Measurements from ENCODE around the gene HTR3B.
A peak's percentile ranks its signal among the peaks of the same experiment; 100 is the strongest.
"Not testable (repeated sequence)": the region's sequence is repeated elsewhere in the genome, so short reads cannot be mapped to it uniquely, and the experiment has no call there.

Gene HTR3B

DNA sequence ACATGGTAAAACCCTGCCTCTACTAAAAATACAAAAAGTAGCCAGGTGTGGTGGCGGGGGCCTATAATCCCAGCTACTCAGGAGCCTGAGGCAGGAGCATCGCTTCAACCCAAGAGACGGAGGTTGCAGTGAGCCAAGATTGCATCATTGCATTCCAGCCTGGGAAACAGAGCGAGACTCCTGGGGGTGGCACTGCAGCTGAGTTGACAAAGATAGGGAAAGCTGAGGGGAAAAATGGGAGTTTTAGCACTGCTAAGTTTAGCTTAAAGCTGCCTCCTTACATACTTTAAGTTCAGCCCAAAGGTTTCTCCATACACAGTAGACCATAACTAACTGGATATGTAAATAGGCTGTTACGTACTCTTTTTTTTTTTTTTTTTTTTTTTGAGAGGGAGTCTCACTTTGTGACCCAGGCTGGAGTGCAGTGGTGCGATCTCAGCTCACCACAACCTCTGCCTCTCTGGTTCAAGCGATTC is 20.2 kb upstream of the HTR3B start:
- no peak for DNase-seq (ENCODE audit: low spot score)

DNA sequence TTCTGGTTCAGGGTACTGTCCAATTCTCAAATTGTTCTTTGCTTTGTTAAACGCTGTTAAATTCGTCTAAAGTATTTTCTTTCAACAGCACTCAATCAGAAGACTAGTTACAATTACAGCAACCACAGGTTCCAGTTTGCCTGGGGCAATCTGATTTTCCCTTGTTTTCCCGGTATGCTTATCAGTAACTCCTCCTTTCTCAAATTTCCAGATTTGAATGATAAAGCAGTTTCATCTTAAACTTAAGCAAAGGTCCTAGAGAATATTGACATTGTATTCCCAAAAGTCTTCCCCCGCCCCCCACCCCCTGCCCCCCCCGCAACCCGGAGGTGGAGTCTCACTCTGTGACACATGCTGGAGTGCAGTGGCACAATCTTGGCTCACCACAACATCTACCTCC is 18.7 kb upstream of the HTR3B start:
- DNase-seq (ENCODE audit: low spot score), result no peak

DNA sequence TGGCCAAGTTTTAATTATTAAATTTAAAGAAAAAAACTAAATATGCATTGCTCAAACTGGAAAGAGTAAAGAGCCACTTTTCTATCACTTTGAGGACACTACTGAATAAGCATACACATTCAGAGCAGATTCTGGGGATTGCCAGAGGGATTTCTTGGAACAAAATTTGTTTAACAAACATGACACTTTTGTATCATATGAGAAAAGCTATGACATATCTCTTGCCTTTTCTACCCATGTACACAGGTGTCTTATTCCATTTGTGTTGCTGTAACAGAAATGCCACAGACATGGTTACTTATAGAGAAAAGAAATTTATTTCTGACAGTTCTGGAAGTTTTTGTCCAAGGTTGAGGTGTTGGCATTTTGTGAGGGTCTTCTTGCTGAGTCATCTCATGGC is 15.7 kb upstream of the HTR3B start:
- DNase-seq (ENCODE audit: low spot score), result no peak

DNA sequence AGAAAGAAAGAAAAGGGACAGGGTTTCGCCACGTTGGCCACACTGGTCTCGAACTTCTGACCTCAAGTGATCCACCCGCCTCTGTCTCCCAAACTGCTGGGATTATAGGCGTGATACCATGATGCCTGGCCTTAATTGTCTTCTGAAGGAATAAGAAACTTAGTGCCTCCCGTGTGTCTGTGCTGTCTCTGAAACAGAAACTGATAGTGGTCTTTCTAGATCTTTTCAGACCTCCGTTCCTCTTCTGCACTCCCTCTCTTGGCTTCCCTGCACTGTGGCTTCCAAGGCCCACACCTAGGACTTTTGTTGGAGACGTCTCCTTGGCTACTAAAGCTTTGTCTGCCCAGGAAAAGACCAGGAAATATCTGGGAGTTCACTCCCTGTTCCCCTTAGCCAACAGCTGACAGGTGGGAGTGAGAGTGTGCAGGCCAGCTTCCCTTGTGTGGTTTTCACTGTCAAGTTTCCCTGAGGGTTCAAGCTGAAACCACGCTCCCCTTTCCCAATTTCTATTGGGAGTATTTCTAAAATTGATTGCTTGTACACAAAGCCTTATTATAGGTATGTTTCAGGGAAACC is 10.1 kb upstream of the HTR3B start:
- no peak for DNase-seq (ENCODE audit: low spot score)

DNA sequence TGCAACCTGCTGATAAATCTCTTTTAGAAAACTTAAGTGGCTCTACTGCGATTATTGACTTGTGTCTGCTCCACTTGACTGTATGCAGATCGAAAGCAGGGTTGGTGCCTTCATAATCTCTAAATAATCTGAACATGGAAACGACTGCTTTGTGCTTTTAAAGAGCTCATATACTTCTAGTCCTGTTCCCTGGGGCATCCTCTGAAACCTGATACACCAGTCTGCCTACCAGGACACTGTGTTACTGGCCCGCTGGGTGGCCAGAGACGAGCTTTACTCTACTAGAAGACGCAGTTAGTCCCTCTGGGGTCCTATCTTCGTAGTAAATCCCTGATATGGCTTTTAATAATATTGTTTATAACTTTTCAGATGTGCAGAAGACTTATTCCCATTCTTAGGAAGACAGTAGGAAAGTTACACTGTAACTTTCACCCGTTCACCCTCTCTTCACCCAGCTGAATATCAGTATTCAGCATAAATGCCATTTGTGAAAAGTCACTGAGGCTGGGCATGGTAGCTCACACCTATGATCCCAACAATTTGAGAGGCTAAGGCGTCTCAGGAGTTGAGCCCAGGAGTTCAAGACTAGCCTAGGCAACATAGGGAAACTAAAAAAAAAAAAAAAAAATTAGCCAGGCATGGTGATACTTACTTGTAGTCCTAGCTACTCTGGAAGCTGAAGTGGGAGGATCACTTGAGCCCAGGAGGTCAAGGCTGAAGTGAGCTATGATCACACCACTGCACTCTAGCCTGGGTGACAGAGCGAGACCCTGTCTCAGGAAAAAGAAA is 9.0 kb upstream of the HTR3B start:
- DNase-seq (ENCODE audit: low spot score), result peak; percentile 23

DNA sequence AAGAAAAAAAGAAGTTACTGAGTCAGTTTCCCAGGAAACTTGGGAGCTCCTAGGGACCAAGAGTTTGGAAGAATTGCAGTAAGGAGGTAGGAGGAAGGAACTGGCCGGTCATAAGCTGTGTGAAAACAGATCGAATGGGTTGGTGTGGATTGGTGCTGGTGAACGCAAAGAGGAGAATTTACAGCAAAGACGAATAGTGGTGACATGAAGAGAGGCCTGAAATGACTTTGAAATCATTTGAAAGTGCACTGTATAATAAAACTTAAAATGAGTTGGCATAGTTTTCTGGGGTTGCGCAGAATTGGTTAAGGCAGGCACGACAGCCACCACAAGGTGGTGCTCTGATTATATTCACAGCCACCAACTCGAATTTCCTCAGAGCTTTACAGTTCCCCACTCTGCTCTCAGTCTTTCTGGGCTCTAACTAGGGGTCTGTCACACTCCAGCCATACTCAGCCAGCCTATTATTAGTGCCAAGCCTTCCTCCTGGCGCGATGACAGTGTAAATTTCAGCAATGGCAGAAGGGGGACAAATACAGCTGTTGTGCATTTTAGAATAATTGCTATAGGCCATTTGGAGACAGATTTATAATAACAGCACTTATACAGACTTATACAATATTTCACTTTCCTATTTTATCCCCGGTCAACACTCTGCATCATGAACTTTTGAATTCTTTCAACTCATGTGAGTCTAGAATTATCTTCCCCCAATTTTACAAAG is 8.3 kb upstream of the HTR3B start:
- peak; percentile 54 for DNase-seq (ENCODE audit: low spot score)

DNA sequence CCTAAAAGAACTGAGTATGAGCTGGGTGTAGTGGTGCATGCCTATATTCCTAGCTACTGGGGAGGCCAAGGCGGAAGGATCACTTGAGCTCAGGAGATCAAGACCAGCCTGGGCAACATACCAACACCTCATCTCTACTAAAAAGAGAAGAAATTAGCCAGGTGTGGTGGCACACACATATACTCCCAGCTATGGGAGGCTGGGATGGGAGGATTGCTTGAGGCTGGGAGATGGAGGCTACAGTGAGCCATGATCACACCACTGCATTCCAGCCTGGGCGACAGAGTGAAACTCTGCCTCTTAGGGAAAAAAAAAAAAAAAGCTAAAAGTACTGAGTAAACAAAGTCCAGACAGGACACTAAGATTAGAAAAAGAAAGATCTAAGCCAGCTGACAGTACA is 3.5 kb upstream of the HTR3B start:
- DNase-seq (ENCODE audit: low spot score), result no peak

DNA sequence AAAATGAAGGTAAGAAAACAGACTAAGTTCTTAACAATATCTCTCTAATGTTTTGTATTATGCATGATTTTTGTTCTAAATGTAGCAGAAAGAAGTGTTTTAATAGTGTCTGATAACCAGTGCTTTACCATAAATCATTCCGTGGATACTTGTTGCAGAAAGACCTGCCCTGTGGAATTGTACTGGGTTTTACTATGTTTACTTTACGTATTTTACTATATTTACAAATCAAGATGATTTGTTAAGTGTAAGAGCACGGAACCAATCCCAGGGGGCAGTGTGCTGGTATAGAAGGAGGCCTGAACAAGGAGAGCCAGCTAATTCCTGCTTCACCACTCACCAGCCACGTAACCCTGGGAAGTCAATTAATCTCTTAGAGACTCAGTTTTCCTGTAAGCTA is 1.4 kb downstream of the HTR3B start:
- peak; percentile 50 for DNase-seq (ENCODE audit: low spot score)

DNA sequence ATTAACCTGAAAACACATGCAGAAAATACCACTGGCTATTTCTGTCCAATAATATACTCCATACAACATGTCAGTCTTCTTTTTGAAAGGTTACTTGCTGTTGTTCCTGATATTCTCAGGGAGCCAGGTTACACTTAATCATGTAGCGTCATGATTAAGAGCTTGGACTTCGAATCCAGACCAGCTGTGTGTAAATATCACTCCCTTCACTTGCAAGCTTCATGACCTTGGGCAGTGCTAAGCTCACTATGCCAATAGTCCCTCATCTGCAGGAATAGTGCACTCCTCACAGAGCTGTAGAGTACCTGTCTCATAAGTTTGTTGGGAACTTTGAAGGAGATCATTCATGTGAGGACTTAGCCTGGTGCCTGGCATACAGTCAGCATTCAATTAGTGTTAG is 1.9 kb downstream of the HTR3B start:
- DNase-seq (ENCODE audit: low spot score), result no peak

DNA sequence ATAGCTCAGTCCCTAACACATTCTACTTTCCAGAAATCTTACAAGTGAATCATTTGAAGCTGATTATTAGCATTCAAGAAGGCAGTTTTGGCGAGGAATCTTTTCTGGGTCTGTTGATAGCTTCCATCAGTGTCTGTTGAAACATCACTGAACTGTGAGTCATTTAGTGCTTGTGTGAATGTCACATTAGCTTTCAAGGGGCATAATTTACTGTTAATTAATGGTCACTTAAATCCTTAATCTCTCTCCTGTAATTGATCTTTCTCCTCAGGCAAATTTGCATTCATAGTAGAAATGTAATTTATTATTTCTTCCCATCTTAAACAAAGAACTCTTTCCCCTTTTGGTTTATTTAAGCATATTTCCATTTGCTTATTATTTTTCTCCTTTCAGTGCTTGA is 2.6 kb downstream of the HTR3B start:
- no peak for DNase-seq (ENCODE audit: low spot score)

DNA sequence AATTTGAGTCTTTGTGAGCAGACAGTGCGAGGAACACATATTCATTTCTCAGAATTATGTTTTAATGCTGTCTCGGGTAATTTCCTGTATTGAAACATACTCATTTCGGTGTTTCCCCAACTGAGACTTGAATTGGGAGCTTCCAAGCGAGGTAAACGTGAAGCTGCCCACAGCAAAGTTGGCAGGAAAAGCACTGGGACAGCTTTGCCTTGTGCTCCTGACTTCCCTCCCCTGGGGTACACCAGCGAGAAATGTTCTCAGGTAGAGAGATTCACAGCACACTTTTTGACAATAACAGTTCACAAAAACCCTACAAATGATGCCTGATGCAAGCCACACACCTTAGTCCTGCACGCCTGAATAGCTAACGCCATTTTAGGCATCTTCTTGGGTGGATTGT is 3.1 kb downstream of the HTR3B start:
- DNase-seq (ENCODE audit: low spot score), result no peak

DNA sequence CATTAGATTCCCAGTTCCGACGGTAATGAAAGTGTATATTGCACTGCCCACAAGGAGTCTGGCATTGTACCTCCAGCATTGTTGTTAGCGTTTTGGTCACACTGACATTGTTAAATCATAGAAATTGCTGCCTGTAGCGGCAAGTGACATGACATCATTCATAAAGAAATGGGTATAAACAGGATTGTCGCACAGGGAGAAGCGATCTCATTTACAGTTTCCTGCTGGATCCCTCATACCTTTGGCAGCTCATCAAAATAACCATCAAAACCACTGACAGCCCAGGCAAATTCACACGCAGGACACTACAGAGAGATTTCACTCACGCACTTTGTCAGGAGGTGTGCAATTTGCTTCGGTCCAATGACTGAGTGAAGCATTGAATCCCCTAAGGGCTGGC is 3.5 kb downstream of the HTR3B start:
- DNase-seq (ENCODE audit: low spot score), result no peak

DNA sequence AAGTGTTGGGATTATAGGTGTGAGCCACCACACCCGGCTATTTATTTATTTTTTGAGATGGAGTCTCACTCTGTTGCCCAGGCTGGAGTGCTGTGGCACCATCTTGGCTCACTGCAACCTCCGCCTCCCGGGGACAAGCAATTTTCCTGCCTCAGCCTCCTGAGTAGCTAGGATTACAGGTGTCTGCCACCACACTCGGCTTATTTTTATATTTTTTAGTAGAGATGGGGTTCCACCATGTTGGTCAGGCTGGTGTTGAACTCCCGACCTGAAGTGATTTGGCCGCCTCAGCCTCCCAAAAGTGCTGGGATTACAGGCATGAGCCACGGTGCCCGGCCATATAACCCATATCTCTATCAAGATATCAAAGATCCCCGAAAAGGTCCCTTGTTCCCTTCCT is 6.9 kb downstream of the HTR3B start:
- not testable (repeated sequence) for DNase-seq (ENCODE audit: low spot score)

DNA sequence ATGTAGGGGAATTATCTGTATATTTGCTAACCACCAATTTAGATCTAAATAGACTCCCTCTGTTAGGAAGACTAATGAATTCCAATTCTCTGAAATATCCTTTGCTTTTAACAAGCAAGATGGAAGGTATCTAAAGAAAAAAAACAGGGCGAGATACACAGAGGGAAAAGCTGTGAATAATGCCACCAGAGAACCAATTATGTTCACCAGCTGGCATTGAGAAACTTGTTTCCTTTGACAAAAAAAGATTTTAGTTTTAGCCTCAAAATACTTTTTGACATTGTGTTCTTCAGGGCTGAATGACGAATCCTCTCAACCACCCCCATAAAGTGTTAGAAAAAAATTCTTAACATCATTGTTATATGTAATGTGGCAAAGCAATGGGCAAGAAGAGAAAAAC is 19.0 kb downstream of the HTR3B start:
- no peak for DNase-seq (ENCODE audit: low spot score)

DNA sequence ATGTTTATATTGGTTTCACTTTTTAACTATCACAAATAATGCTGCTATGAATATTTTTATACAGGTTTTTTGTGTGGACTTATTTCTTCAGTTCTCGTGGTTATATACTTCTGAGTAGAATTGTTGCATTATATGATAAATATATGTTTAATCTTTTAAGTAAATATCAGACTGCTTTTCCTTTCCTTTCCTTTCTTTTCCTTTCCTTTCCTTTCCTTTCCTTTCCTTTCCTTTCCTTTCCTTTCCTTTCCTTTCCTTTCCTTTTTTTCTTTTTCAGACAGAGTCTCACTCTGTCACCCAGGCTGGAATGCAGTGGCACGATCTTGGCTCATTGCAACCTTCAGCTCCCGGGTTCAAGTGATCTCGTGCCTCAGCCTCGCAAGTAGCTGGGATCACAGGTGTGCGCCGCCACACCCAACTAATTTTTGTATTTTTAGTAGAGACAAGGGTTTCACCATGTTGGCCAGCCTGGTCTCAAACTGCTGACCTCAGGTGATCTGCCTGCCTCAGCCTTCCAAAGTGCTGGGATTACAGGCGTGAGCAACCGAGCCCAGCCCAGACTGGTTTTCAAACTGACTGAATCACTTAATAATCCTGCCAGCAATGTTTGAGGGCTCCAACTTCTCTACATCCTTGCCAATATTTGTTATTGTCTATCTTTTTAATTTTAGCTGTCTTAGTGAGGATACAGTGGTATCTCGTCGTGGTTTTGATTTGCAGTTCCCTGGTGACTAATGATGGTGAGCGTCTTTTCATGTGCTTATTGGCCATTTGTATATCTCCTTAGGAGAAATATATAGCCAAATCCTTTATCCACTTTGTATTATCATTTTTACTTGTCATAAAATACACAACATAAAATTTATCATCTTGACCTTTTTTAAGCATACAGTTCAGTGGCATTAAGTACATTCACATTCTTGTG is 21.9 kb downstream of the HTR3B start:
- DNase-seq (ENCODE audit: low spot score), result no peak

DNA sequence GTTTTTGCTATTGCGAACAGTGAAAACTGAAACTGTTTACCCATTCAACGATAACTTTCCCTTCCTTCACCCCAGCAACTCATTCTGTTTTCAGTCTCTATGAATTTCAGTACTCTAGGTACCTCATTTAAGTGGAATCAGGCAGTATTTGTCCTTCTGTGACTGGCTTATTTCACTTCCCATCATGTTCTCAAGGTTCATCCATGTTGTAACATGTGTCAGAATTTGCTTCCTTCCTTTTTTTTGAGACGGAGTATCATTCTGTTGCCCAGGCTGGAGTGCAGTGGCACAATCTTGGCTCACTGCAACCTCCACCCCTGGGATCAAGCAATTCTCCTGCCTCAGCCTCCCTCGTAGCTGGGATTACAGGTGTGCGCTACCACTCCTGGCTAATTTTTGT is 23.7 kb downstream of the HTR3B start:
- no peak for DNase-seq (ENCODE audit: low spot score)

DNA sequence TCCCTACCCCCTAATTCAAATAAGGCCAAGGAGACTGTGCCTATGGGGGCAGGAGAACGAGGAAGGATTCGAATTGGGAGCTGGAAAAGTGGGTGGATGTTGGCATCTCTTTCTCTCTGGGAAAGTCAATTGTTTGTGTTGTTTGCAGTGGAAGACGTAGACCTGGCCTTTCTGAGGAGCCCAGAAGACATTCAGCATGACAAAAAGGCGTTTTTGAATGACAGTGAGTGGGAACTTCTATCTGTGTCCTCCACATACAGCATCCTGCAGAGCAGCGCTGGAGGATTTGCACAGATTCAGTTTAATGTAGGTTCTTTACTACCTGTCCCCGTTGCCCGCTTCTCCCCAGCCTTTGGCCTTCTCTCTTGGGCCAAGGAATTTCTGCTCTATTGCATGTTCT is 28.2 kb downstream of the HTR3B start:
- DNase-seq (ENCODE audit: low spot score), result peak; percentile 29

DNA sequence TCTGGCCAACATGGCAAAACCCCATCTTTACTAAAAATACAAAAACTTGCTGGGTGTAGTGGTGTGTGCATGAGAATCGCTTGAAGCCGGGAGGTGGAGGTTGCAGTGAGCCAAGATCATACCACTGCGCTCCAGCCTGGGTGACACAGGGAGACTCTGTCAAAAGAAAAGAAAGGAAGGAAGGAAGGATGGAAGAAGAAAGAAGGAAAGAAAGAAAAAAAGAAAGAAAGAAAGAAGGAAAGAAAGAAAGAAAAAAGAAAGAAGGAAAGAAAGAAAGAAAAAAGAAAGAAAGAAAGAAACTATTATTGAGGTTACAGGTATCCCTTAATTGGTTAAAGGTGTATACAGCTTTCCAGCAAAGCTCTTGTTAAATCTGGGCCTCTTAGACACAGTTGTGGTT is 29.6 kb downstream of the HTR3B start:
- not testable (repeated sequence) for DNase-seq (ENCODE audit: low spot score)

DNA sequence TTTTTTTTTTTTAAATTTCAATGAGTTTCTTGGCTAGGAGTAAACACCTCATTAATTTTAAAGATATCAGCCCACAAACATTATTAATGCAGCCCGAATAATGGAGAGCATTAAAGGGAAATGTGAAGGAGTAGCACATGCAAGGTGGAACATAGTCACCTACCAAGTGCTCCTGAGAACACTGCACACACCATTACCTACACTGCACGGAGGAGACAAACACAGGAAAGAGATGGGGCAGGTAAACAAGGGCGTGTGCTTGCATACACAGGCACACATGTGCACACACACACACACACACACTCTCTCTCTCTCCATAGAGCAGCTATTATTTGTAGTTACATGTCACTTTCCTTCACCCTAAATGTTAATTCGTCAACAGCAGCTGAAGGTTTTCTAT is 30.2 kb downstream of the HTR3B start:
- DNase-seq (ENCODE audit: low spot score), result no peak

DNA sequence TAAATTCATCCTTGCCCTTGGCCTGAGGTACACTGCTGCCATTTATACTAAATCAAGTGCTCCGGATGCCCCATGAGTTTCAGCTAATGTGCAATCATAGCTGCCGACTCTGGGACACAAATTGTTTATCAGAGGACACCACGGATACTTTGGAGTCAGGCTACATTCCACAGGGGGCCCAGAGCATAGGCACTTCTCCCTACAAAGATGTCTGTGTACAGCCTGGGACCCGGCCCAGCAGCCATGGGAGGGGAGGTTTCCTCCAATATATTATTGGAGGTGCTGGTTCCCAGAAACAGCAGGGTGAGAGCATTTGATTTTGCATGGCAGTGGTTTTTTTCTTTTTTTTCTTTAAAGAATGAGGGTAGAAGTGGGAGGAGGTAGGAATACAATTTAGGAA is 31.3 kb downstream of the HTR3B start:
- DNase-seq (ENCODE audit: low spot score), result no peak

DNA sequence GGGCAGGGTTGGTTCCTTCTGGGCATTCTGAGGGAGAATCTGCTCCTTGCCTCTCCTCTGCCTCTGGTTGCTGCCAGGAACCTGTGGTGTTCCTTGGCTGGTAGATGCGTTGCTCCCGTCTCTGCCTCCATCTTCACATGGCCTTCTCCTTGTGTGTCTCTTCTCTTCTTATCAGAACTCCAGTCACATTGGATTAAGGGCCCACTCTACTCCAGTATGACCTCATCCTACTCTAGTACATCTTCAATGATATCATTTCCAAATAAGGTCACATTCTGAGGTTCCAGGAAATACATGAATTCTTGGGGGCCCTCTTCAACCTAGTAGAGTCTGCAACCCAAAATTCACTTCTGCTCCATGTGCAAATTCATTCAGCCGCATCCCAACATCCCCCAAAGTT is 33.3 kb downstream of the HTR3B start:
- no peak for DNase-seq (ENCODE audit: low spot score)

DNA sequence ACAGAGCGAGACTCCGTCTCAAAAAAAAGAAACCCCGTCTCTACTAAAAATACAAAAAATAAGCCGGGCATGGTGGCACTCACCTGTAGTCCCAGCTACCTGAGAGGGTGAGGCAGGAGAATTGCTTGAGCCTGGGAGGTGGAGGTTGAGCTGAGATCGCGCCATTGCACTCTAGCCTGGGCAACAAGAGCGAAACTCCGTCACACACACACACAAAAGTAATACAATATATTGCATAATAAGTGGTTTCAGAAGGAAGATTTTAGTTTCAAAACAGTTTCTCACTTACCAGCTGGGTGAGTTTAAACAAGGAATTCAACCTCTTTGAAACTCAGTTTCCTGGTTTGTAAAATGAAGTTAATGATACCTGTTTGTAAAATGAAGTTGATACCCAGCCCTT is 37.7 kb downstream of the HTR3B start:
- DNase-seq (ENCODE audit: low spot score), result no peak

All from iPS-NIHi11 (cell line).